HepG2 (cell line): ENCODE measurements around the gene FGF1. TPM values are rescaled to one million over a fixed set of nuclear protein-coding genes. Genes with fewer than 3 reads are reported as not detected.

Experiments used
- ATAC-seq: fragments of 200-7000 bp; cut with Tn5 transposase; 3 replicates; pipeline ENCODE4 v1.9.1; 2020; ENCODE audit warnings: mild to moderate bottlenecking, moderate library complexity
- BruUV-seq: library from RNA; stranded (reverse); fragments of 400-500 nt; replicated peaks from 2 replicates; lab custom pipeline; 2021; lab: Mats Ljungman, UMichigan
- CTCF ChIA-PET: fragments of 300-600 bp; formaldehyde crosslinking; extraction: SDS; loops from one replicate; lab custom pipeline; 2021; ENCODE audit warnings: low total read pairs, inconsistent platforms, low intra/inter-chr PET ratio; lab: Yijun Ruan, JAX
- POLR2A ChIA-PET: fragments of 350-600 bp; sonication (Branson Sonifier 250); formaldehyde crosslinking; loops from one replicate; lab custom pipeline; 2020; ENCODE audit warnings: antibody characterized with exemption, inconsistent platforms; lab: Yijun Ruan, JAX
- DNase-seq: peaks from one replicate; pipeline ENCODE4 v3.0.0-alpha.2; 2015; ENCODE audit warnings: low spot score
- FAIRE-seq: peaks from 3 replicates; lab custom pipeline; 2011; peaks lifted over from hg19 to GRCh38; lab: Jason Lieb, UNC
- H2AFZ ChIP-seq: one replicate; pipeline ENCODE4 v1.6.1; 2011; ENCODE audit warnings: low read length, inconsistent platforms
- H3K27ac ChIP-seq: fragments of 300-600 bp; 3 replicates; pipeline ENCODE4 v1.8.0; 2011; ENCODE audit warnings: mixed run types, mild to moderate bottlenecking, mixed read lengths, low read length, inconsistent platforms; ENCODE audit not compliant: insufficient read depth; ENCODE audit errors: extremely low read length
- H3K27me3 ChIP-seq, 2 experiments: fragments of 200-600 bp in 1 of 2; 2 replicates in 1 of 2; 3 replicates in 1 of 2; pipeline versions ENCODE4 v1.6.0 to v1.8.0; 2011; ENCODE audit warnings: low read length in 2 of 2, mild to moderate bottlenecking in 2 of 2, moderate library complexity in 2 of 2, inconsistent platforms in 1 of 2; ENCODE audit not compliant: insufficient read depth in 2 of 2, control insufficient read depth in 1 of 2
- H3K36me3 ChIP-seq, 2 experiments: fragments of 200-600 bp in 1 of 2; replicated peaks in 1 of 2; 2 replicates in 1 of 2; 3 replicates in 1 of 2; pipeline versions ENCODE4 v1.5.1 to v1.8.0; 2011; ENCODE audit warnings: low read length in 2 of 2, inconsistent platforms in 1 of 2; ENCODE audit not compliant: insufficient read depth in 2 of 2, control insufficient read depth in 1 of 2
- H3K4me1 ChIP-seq: 2 replicates; pipeline ENCODE4 v1.5.1; 2012; ENCODE audit warnings: low read length, inconsistent platforms; ENCODE audit not compliant: insufficient read depth
- H3K4me2 ChIP-seq: 2 replicates; pipeline ENCODE4 v1.6.0; 2011; ENCODE audit warnings: low read depth, low read length, inconsistent platforms
- H3K4me3 ChIP-seq, 3 experiments: fragments of 200-600 bp in 1 of 3; sonication (generic), shearing (Covaris generic) in 1 of 3; replicated peaks in 1 of 3; 2 replicates each; pipeline ENCODE4 v1.5.1; 2011 to 2016; ENCODE audit warnings: low read length in 3 of 3, inconsistent platforms in 2 of 3, low read depth in 2 of 3, mild to moderate bottlenecking in 2 of 3, control low read depth in 1 of 3, mixed read lengths in 1 of 3; ENCODE audit not compliant: insufficient read depth in 1 of 3
- H3K79me2 ChIP-seq: one replicate; pipeline ENCODE4 v1.6.1; 2011; ENCODE audit warnings: low read length, inconsistent platforms; ENCODE audit not compliant: insufficient read depth
- H3K9ac ChIP-seq: 2 replicates; pipeline ENCODE4 v1.6.0; 2011; ENCODE audit warnings: mild to moderate bottlenecking, low read depth, low read length, inconsistent platforms; ENCODE audit not compliant: insufficient read depth
- H3K9me3 ChIP-seq: 2 replicates; pipeline ENCODE4 v1.5.1; 2012; ENCODE audit warnings: mild to moderate bottlenecking, low read length
- H4K20me1 ChIP-seq: 2 replicates; pipeline ENCODE4 v1.6.0; 2011; ENCODE audit warnings: inconsistent platforms, mild to moderate bottlenecking, low read length, moderate library complexity; ENCODE audit not compliant: insufficient read depth
- HES4 ChIP-seq: sonication (generic); formaldehyde crosslinking; IDR thresholded peaks from 2 replicates; pipeline ENCODE4 v1.9.0; 2021; ENCODE audit warnings: mild to moderate bottlenecking, missing genetic modification reagents, borderline replicate concordance
- KLF13 ChIP-seq: sonication (generic); formaldehyde crosslinking; IDR thresholded peaks from 2 replicates; pipeline ENCODE4 v1.4.0; 2020; ENCODE audit warnings: mild to moderate bottlenecking, missing genetic modification reagents
- MAFF ChIP-seq: IDR thresholded peaks from 2 replicates; pipeline ENCODE4 v1.6.1; 2011; ENCODE audit warnings: low read depth, low read length, improper control_type of control experiment
- MAFK ChIP-seq, 2 experiments: IDR thresholded peaks in 1 of 2; conservative IDR thresholded peaks in 1 of 2; 2 replicates each; pipeline ENCODE4 v1.6.1; 2011; ENCODE audit warnings: improper control_type of control experiment in 2 of 2, low read length in 2 of 2
- PHF8 ChIP-seq: sonication (generic); formaldehyde crosslinking; IDR thresholded peaks from 2 replicates; pipeline ENCODE4 v1.5.0; 2020; ENCODE audit warnings: missing genetic modification reagents
- RXRA ChIP-seq: sonication (generic); formaldehyde crosslinking; IDR thresholded peaks from 2 replicates; pipeline ENCODE4 v1.5.1; 2020; ENCODE audit warnings: missing genetic modification reagents
- SNAPC5 ChIP-seq: sonication (generic); formaldehyde crosslinking; IDR thresholded peaks from 2 replicates; pipeline ENCODE4 v1.8.1; 2023; ENCODE audit warnings: mild to moderate bottlenecking, missing genetic modification reagents, borderline replicate concordance
- ZFP36L2 ChIP-seq: sonication (generic); formaldehyde crosslinking; IDR thresholded peaks from 2 replicates; pipeline ENCODE4 v1.4.0; 2020; ENCODE audit warnings: missing genetic modification reagents
- ZFP82 ChIP-seq: sonication (generic); formaldehyde crosslinking; IDR thresholded peaks from 2 replicates; pipeline ENCODE4 v1.5.1; 2020; ENCODE audit warnings: mild to moderate bottlenecking, missing genetic modification reagents, borderline replicate concordance
- ZNF253 ChIP-seq: sonication (generic); formaldehyde crosslinking; IDR thresholded peaks from 2 replicates; pipeline ENCODE4 v1.8.0; 2022; ENCODE audit warnings: mild to moderate bottlenecking, missing genetic modification reagents, borderline replicate concordance
- WGBS: methylation state at CpG from one replicate; pipeline ENCODE4 v1.1.6; 2017; ENCODE audit warnings: low lambda C conversion rate; 5-methylcytosine and 5-hydroxymethylcytosine counted together
- in situ Hi-C: cut with HindIII; loops from 2 replicates; pipeline ENCODE4 v1.10.0; 2017; ENCODE audit warnings: low pct_unique_long_range_greater_than_20kb; ENCODE audit not compliant: extremely low pct_ligation_motif_present
- intact Hi-C: fragments of 100-400 bp; cut with micrococcal nuclease; formaldehyde crosslinking; loops from one replicate; pipeline ENCODE4 v1.10.0; 2022; ENCODE audit not compliant: unreplicated experiment
- polyA plus RNA-seq, 8 experiments: library from polyadenylated mRNA; depleted of rRNA in 3 of 8; stranded (reverse) in 7 of 8; unstranded in 1 of 8; fragments of >200 nt; fragmentation: Illumina TruSeq in 4 of 8; extraction: Trizol in 4 of 8; gene quantifications; 2 replicates each; pipeline versions ENCODE4 v1.2.1 to v1.2.3, GENCODE V29; 2011 to 2016; ENCODE audit warnings: low read depth in 4 of 8, missing spikeins in 1 of 8, mixed read lengths in 1 of 8; ENCODE audit not compliant: insufficient read depth in 1 of 8
- total RNA-seq, 5 experiments: library from RNA; depleted of rRNA; stranded (reverse); fragments of >200 nt; fragmentation: Illumina TruSeq; extraction: Trizol; gene quantifications; 2 replicates each; pipeline ENCODE4 v1.2.3, GENCODE V29; 2016; ENCODE audit warnings: low read depth in 1 of 5

FGF1 gene
- total and polyA plus RNA-seq, 2 of the 13 experiments (the other 11 are each of a cell fraction or from before 2014, with no cell fraction given): not detected

- 75% methylated on average over 5 of the region's 5 CpGs for WGBS
- FAIRE-seq (no peak), DNase-seq (no peak), ATAC-seq (no peak)
- H3K27ac ChIP-seq: no peak overlapping the region
- no peak overlapping the region for H3K4me3 ChIP-seq
- in situ Hi-C loops (no loop called here), intact Hi-C loops (no loop called here)
- H3K9ac ChIP-seq: no peak overlapping the region
- no peaks in the 10 kb centered on the region for H3K9me3 ChIP-seq
- H3K4me1 ChIP-seq: 0 out of 2 replicates have a peak, but pooled peaks cover 7% of the 10 kb centered on the region
- H3K4me2 ChIP-seq: no peak overlapping the region
- POLR2A ChIA-PET: no interaction called here
- H3K36me3 ChIP-seq: no peaks in the 10 kb centered on the region
- H4K20me1 ChIP-seq: no peaks in the 10 kb centered on the region
- BruUV-seq: no TSS peak
- H3K27me3 ChIP-seq: no peaks in the 10 kb centered on the region
- CTCF ChIA-PET: no interaction called here
- TF ChIP-seq MAFK (conservative IDR thresholded peaks at IDR 0.05 in 1 of 2, IDR thresholded peaks at IDR 0.05 in 1 of 2; ENCODE audit: low read length in 2 of 2) (peak; percentile 94 to 95), PHF8 (CRISPR knock-in tag) (no peak), RXRA (no peak), MAFF (peak; percentile 93), ZFP82 (CRISPR knock-in tag) (no peak), ZFP36L2 (CRISPR knock-in tag) (no peak), ZNF253 (CRISPR knock-in tag) (no peak), HES4 (CRISPR knock-in tag) (no peak), SNAPC5 (no peak), KLF13 (CRISPR knock-in tag) (no peak)
- H2AFZ ChIP-seq: no peak overlapping the region
- no peaks in the 10 kb centered on the region for H3K79me2 ChIP-seq
These were observed 68.3 kb downstream of the FGF1 start for GRCh38 chr5:142617416-142618129.
